Limb (tissue), 2 donors: ENCODE data around the gene EPHA10.

Experiments
- DNase-seq, 2 donors: peaks; one replicate each; pipeline ENCODE4 v3.0.0-alpha.2; 2016; ENCODE audit errors: extremely low spot score in 2 of 2

The EPHA10 gene

GRCh38 chr1:37734629-37735591 is 30.0 kb downstream of the EPHA10 start:
- no peak for DNase-seq

DNA sequence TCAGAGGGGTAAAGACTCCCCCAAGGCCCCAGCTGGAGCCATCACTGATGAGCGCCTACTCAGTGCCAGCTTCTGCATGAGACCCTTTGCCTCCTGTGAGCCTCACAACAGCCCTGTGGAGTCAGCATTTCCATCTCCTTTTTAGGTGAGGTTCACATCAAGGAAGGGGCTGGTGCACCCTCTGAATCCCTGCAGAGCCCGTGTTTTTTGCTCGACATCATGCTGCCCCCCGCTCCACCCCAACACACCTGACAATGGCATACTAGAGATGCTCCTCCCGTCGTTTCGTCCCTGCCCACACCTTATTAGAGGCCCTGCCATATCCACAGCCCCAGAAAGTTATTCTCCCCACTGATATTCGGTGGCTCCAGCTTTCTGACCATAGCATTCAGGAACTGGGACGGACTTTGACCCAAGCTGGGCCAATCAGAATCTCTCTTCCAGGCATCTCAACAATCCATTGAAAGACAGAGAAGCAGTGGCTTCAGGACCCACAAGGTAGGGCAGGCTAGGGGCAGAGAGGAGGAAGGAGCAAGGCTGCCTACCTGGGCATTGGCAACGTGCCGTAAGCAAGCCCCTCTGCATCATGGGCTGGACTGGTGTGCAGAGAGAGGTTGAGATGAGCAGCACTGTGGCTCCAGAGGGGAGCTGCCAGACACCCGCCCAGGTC is 32.7 kb downstream of the EPHA10 start:
- DNase-seq: no peak

DNA sequence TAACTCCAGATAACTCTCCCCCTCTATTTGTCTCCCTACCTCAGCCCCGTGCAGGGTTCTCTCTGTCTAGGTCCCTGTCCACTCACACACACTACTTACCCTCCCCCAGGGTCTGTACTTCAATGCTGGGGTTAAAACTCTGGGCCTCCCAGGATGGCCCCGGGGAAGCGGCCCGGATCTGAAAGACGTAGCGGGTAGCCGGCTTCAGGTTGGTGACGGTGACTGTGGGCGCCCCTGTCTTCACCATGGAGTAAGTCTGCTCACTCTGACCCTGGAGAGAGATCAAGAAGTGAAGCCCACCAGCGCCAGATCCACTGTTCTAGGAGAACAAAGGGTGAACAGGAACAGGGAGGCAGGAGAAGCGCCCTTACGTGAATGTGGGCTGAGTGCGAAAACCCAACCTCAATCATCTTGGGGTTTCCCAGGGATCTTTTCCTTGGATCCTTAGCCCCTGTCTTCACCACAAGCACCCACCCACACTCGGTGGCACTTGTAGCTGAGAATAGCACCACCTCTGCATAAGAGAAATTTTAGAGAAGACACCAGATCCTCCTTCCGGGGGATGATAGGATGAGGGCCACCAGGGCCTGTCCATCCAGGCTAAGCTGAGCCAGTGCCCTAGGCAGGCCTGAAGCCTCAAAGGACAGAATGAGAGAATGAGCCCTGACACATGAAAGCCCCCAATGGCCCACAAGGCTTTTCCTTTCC is 33.5 kb downstream of the EPHA10 start:
- no peak for DNase-seq

DNA sequence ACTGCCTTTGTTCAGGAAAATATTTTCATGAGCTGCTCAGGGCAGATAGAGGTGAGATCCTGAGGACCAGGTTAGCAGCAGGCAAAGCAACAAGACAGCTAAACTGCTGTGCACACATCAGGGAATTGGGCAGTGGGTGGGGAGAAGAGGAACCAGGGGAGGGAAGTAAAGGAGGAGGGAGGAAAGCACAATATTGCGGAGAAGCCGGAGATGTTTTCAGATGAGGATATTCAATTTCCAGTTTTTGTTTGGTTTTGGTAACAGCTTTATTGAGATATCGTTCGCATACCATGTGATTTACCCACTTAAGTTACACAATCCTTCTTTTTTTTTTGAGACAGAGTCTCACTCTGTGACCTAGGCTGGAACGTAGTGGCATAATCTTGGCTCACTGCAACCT is 34.5 kb downstream of the EPHA10 start:
- no peak for DNase-seq

GRCh38 chr1:37728416-37728815 is 36.5 kb downstream of the EPHA10 start:
- no peak for DNase-seq

GRCh38 chr1:37726751-37727585 is 38.0 kb downstream of the EPHA10 start:
- DNase-seq: peak in 1 of 2 donors; percentile 62

DNA sequence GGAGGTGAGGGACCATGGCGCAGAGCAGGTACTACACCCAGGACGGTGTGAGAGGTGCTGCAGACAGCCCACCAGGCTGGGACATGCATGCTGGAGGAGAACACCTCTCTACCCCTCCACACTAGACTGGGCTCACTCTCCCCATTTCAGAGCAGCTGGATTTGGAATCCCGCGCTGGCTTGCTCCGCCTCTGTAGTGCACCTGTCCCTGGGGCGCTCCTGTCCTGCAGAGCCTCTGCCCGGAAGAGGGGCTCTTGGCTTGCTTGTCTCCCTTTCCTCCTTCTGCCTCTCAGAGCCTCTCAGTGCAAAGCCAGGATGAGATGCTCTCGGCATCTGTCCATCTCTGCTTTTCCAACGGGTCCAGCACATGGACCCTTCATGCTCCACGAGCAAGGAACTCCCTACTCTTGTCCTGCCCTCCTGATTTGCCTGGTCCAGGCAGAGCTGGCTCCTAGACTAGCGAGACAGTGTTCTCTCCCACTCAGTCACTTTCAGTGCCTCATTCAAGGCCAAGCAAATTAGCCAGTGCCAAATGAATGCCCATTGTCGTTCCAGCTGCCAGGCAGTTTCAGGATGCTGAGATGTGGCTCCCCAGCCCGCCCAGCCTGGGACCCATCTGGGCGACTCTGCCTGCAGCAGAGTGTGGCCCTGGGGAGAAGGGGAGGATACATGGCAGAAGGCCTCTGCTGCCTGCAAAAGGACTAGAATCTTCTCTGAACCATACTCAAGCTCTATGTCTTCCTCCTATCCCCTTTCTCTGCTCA is 38.9 kb downstream of the EPHA10 start:
- no peak for DNase-seq

DNA sequence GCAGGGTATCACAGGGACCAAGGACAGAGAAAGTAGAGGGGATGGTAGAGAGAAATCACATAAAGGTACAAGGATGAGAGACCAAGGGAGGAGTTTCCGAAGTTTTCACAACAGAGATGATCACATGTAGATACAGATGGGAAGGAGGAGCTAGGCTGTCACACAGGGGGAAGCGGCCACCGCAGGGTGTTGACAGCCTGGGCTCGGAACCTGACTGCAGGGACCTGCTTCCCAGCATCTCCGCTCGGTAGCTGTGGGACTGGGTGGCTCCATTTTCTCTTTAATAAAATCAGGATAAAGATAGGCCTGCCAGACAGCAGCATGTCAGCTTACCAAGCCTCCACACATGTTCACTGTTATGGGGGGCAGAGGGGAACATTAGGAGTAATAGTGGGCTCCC is 40.3 kb downstream of the EPHA10 start:
- no peak for DNase-seq

DNA sequence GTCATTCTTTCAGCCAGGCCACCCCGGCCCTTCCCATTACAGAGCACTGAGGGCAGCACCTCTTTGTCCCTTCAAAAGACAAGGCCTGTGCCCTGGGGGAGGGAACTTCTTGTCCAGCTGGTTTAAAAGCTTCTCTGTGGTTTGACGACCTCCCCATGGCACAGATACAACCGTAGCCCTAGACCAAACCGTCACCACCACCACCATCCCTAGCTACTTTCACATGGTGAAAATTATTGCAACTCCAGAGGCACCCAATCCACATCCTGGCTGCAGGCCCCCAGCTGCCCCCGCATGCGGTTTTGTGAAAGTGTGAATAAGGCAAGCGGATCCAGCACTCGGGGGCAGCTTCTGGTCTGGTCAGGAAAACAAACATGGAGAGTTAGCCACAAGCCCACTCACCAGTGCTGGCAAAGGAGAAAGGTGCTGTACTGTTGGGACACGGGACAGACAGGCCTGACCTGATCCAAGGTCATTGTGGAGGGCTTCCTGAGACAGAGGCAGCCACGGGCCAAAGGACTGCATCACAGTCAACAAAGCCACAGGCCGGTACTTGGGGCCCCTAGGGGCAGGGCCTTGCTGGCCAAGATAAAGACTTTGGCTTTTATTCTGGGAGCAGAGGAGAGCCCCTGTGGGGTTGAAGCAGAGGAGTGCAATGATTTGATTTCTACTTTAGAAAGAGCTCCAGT is 41.4 kb downstream of the EPHA10 start:
- DNase-seq: no peak

DNA sequence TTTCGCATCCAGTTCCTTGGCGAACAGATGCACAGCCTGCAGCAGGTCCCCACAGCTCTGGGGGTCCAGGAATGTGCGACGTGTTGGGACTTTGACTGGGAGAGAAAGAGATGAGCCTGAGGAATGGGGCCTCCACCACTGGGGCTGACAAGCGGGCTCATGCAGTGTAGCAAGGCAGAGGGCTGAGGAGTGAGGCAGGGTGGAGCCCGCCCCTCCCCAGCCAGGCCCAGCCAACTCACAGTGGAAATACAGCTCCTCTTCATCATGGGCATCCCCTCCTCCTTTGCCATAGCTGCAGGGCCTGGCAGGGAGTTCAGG is 41.9 kb downstream of the EPHA10 start:
- no peak for DNase-seq

- DNase-seq: no peak
These were observed 42.5 kb downstream of the EPHA10 start for GRCh38 chr1:37722181-37723071.

DNA sequence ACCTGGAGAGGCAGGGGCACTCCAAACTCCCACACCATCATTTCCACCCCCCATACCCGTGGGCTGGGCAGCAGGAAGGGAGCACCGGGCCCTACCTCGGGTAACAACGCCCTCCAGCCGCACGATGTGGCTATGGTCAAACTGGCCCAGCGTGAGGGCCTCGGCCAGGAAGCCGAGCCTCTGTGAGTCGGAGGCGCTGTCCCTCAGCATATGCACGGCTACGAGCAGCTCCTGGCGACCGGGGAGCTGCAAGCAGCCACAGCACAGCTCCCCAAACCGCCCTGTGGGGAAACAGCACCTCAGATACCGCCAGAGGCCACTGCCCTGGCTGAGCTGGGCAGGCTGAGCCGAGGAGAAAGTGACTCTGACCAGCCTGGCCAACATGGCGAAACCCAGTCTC is 43.4 kb downstream of the EPHA10 start:
- DNase-seq: no peak

- DNase-seq: no peak
These were observed 44.4 kb downstream of the EPHA10 start for GRCh38 chr1:37720231-37721130.

DNA sequence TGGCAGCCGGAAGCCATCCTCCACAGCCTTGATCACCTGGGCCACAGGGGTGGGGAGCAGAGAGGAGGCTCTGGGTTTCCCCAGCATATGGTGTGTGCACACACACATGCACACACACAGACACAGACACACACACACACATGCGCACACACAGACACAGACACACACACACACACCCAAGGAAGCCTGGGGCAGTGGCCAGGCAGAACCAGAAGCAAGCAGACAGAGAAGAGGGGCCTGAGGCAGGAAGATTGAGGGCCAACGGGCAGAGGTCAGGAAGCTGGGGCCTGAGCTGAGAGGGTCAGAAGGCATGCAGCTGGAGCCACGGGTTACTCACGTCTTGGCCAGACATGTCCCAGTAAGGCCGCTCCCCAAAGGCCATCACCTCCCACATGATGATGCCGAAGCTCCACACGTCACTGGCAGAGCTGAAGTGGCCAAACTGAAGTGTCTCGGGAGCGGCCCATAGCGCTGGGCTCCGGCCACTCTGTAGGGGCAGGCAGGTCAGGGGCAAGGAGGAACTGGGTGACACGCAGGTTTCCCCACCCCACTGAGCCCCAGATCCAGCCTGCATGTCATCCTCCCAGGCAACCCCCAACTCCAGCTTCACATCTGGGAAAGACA is 45.2 kb downstream of the EPHA10 start:
- DNase-seq: no peak

- DNase-seq: no peak
These were observed 45.9 kb downstream of the EPHA10 start for GRCh38 chr1:37718901-37719571.

DNA sequence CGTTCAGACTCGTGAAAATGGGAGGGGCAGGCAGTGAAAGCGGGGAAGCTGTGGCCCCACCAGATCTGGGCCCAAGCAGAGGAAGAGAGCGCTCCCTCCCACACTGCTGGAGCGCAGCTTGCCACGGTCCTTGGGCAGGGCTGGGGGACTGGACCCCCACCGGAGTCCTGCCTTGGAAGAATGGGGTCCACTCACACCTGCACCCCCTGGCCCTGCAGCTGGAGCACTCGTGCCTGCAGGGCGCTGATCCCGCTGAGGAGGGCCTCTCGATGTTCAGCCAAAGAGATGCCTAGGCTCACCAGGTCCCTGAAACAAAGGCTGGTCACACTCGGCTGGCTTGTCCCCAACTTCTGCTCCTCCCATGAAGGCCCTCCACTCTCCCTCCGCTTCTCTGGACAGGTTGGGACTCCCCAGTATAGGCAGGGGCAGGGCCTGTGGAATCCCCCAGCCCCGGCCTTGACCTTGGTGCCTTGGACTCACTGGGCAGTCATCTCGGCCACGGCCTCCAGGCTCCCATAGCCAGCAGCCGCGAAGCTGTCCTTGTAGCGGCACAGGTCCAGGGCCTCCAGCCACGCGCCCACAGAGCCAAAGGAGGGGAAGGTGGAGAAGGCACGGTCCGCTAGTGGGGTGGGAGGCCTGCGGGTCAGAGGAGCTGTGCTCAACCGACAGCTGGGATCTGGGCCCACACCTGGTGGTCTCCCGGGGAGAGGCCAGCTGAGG is 46.6 kb downstream of the EPHA10 start:
- DNase-seq: no peak
